Limb (tissue), 2 donors: Measurements from ENCODE around the gene GPR162.

ENCODE experiments used
- DNase-seq, 2 donors: peaks; one replicate each; pipeline ENCODE4 v3.0.0-alpha.2; 2016; ENCODE audit errors: extremely low spot score in 2 of 2

The GPR162 gene

DNA sequence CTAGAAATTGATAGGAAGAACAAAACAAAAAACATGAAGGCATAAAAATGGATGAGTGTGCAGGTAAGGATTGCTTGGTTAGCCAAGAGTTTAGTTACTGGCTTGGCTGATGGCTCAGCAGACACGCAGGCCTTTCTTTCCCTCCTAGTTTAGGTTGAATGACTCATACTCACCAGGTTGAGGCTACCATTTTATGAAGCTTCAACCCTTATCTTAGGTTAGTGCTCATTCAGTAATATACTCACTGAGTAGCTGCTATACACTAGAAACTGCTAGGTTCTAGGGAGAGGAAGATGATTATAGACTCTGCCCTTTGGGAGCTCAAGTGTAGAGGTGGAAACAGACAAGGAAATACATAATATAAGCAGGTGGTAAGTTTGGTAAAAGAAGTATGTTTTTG, 12.6 kb downstream of the GPR162 start:
- no peak for DNase-seq

DNA sequence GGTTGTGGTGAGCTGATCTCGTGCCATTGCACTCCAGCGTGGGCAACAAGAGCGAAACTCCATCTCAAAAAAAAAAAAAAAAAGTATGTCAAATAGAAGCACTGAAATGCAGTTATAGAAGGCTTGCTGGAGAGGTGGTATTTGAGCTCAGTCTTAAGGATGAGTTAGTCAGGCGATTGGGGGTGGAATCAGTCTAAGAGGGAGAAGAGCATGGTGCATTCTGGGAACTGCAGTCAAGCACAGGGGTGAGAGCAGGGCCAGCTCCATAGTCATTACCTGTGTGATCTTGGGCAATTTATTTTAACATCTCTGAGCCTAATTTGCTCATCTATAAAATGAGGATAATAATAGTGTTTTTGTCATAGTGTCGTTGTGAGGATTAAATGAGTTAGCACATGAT, 13.3 kb downstream of the GPR162 start:
- no peak for DNase-seq

DNA sequence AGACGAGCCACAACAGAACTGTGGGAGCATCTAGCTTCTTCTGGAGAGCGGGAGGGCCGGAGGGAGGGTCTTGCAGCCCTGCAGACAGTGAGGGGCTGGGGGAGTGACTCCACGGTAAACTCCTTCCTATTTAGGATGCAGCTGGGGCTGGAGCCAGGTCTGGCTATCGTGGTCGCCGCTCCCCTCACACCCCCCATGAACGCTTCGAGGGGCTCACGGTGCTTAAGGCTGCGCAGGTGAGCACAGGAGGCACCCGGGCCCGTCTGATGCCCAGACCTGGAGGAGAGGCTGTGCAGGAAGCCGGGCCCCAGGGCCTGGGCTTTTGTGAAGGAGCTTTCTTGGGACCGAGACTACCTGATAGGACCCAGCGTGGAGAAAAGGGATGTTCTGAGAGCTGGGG, 15.2 kb downstream of the GPR162 start:
- no peak for DNase-seq

DNA sequence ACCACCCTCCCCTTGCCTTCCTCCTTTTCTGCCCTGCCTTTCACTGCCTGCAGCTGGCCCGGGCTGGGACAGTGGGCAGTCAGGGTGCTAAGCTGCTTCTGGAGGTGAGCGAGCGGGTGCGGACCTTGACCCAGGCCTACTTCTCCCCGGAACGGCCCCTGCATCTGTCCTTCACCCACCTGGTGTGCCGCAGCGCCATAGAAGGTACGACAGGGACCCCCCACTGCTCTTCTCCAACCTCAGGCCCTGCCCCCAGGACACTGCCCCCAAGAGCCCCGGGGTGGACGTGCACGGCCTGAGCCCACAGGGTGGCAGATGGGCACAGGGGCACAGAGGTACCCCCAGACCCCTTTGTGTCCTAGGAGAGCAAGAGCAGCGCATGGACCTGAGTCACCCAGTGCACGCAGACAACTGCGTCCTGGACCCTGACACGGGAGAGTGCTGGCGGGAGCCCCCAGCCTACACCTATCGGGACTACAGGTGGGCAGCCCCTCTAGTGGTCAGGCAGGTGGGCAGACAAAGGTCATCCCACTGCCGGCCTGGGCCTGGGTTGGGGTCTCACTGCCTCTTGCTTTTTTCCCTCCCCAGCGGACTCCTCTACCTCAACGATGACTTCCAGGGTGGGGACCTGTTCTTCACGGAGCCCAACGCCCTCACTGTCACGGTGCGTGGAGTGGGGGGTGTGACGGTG, 15.9 kb downstream of the GPR162 start:
- DNase-seq = no peak

DNA sequence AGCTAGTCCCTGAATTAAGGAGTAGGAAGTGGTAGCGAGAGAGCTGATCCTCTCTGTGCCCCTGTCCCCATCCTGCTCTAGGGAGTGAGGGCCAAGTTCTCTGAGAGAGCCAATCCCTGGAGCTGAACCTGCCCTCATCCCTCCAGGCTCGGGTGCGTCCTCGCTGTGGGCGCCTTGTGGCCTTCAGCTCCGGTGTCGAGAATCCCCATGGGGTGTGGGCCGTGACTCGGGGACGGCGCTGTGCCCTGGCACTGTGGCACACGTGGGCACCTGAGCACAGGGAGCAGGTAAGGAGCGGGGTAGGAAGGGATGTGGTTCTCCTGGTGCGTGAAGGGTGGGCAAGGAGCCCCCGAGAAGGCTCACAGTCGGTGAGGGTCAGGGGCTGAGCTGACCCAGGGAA, 17.2 kb downstream of the GPR162 start:
- DNase-seq = no peak

DNA sequence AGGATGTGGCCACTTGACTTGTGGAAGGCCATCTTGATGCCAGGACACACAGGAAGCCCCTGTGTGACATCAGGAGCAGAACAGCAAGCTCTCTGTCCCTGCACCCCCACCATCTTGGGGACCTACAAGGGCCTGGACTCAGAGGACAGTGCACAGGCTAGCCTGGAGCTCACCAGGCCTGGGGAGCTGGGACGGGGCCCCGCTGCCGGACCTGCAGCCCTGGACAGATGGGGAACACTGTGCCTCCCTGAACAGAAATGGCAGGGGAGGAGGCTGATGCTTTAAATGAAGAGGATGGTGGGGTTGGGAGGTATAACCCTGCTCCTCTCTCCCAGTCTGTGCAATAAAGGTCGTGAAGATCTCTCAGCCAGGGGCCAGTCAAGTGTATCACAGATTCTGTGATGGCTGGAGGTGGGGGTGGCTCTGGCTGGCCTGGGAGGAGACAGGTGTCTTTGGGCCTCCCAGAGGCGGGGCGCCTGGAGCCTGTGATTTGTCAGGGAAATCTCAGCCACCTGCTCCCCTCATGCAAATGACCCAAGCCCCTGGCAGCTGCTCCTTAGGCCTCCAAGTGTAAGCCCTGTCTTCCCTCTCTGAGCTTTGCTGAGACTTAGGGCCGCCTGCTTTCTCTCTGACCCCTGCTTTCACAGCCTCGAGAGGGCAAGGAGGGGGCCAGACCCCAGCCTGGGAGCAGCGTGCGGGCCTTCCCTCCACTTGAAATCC, 18.0 kb downstream of the GPR162 start:
- peak; percentile 52 to 64 for DNase-seq

DNA sequence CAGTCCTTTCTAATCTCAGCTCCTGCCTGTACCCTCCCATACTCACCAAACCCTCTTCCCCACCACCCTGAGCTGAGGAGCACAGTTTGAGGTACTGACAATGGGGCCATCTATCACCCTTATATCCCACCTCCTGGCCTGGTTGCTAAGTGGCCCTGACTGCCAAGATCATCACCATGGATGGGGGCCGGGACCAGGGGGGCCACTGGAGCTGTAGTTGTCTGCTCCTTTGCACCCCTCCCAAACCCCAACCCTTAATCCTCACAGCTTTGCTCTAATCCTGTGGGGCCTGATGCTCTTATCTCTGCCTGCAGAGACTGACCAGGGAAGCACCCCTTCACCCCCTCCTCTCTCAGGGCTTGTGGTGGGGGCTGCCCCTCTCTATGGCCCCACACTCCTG, 18.7 kb downstream of the GPR162 start:
- DNase-seq = peak in 1 of 2 donors; percentile 43

DNA sequence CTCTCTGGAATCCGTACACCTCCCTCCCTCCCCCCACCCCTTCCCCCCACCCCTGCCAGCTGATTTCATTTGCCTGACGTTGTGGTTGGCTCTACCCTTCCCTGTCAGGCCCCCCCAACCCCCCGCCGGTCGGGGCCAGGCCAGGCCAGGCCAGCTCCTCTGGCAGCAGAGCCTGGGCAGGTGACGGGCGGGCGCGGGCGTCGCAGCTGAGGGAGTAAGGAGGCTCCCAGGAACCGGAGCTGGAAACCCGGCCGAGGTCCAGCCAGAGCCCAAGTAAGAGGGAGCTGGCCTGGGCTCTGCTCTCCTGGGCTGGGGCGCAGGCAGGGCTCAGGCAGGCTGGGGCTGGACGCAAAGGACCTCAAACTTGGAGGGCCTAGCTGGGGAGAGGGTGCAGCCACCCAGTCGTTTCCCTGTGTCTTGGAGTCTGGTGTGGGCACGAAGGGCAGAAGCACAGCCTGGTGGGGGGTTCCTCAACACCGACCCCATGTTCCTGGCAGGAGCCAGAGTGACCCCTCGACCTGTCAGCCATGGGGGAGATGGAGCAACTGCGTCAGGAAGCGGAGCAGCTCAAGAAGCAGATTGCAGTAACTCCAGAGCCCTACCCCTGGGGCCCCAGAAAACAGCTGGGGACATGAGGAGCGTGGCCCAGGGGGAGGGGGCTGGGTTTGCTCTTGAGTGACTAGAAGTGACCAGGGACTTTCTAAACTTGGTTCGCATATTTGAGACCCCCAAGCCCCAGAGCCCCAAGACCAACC, 19.3 kb downstream of the GPR162 start, which contains the start of gene GNB3:
Gene GNB3, plus strand, starts transcription at position 165 of the 755 bp plus-strand sequence. Its CDS starts 363 bp downstream, at position 528.
- peak in 1 of 2 donors; percentile 51 for DNase-seq

DNA sequence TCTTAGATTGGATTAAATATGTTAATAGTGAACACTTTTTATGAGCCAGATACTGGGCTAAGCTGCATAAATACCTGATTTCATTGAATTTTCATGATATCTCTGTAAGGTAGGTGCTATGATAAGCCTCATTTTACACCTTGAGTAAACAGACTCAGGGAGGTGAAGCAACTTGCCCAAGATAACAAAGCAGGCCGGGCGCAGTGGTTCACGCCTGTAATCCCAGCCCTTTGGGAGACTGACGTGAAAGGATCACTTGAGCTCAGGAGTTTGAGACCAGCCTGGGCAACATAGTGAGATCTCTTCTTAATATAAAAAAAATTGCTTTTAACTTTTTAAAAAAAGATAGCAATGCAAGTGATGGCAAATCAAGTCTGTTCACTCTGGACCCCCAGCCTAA, 20.5 kb downstream of the GPR162 start:
- no peak for DNase-seq

DNA sequence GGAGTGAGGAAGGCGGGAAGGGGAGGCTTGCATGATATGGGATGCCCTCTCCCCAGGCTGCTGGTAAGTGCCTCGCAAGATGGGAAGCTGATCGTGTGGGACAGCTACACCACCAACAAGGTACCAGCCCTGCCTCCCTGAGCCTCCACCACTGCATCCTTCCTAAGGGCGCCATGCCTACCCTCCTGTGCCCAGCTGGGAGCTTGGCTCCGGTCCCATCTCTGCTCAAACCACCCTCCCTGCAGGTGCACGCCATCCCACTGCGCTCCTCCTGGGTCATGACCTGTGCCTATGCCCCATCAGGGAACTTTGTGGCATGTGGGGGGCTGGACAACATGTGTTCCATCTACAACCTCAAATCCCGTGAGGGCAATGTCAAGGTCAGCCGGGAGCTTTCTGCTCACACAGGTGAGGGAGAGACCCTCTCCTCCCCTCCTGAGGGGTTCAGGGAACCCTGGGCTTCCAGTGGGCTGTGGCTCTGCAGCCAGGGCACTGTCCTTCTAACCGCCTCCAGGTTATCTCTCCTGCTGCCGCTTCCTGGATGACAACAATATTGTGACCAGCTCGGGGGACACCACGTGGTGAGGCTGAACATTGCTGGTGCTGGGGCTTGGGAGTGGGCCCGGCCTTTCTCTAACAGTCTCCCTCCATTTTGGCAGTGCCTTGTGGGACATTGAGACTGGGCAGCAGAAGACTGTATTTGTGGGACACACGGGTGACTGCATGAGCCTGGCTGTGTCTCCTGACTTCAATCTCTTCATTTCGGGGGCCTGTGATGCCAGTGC, 21.7 kb downstream of the GPR162 start:
- peak in 1 of 2 donors; percentile 35 for DNase-seq

DNA sequence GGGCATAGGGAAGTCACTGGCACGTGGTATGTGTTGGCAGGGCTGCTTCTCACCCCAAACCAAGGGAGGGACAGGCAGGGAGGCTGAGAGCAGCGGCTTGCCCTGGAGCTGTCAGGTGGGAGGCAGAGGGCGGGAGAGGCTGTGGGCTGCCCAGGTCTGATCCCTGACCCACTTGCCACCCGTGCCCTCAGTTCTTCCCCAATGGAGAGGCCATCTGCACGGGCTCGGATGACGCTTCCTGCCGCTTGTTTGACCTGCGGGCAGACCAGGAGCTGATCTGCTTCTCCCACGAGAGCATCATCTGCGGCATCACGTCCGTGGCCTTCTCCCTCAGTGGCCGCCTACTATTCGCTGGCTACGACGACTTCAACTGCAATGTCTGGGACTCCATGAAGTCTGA, 23.8 kb downstream of the GPR162 start:
- no peak for DNase-seq

DNA sequence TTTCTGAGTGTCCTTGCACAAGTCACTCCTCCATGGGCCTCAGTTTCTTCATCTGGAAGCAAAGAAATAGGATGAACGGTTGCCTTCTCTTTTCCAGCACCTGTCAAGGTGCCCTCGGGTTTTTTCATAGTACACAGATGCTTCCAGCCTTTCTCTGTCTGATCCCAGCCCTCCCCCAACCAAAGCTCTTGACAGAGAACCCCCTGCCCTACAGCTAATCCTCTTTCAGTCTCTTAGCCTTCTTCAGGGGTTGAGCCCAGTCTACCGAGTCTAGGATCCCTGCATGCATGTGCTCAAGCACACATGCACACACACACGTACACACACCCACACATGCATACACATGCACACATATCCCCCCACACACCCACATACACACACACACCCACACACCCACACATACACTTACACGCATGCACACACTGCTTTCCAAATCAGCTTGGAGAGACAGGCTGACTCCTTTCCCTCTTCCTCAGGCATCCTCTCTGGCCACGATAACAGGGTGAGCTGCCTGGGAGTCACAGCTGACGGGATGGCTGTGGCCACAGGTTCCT, 24.8 kb downstream of the GPR162 start:
- DNase-seq = no peak

DNA sequence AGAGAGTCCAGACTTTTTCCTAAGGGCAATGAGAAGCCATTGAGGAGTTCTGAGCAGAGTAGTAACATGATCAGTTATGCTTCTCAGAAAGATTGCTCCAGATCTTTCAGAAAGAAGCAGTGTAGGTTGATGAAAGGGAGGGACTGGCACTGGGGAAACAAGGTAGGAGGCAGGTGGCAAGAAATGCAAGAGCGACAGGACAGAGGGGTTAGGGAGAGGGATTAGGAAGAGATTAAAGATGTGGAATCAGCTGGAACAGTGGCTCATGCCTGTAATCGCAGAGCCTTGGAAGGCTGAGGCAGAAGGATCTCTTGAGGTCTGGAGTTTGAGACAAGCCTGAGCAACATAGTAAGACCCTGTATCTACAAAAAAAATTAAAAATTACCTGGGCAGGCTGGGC, 26.1 kb downstream of the GPR162 start:
- no peak for DNase-seq

DNA sequence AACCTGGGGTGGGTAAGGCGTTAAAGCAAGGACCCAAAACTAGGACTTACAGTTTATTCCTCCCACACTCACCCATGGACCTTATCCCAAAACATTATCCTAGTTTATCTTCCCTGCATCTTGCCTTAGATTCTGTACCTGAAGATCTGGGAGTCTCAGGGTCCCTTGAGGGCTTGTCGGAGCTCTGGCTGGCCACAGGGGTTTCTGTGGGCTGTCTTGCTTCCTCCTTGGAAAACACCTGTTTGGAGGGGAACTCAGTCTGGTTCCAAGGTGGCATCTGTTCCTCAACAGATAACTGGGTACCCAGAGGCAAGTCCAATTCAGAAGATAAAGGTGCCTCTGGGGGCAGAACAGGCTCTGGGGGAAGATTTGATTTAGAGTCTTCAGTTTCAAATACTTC, 27.8 kb downstream of the GPR162 start:
- no peak for DNase-seq

DNA sequence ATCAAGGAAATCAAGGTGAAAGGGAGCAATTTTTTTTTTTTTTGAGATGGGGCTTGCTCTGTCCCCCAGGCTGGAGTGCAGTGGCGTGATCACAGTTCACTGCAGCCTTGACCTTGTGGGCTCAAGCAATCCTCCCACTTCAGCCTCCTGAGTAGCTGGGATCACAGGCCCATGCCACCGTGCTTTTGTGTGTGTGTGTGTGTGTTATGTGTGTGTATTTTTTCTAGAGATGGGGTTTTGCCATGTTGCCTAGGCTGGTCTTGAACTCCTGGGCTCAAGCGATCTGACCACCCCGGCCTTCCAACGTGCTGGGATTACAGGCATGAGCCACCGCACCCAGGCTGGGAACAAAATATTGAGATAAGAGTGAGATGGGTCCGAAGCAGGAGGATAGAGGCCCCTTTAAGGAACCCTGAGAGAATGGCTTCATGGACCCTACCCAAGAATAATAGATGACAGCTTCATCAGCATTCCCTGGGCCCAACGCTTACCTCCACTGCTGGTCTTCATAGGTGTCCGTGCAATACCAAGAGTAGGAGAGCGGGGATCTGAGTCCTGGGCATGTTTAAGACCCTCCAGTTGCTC, 28.4 kb downstream of the GPR162 start:
- DNase-seq = no peak

DNA sequence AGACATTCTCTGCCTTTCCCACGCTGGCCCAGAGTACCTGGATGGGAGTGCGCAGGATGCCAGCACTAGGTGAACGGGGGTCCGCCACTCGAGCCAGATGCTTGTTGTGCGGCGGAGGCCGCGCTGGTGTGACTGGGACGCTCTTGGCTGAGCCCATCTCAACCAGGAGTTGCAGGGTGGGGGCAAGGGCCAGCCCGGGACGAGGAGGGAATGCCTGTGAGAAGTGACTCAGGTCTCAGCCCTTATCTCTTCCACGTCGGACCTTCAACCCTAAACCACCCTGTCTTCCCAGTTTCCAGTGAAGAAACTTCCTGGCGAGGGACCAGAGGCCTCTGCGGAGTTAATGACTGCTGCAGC, 29.2 kb downstream of the GPR162 start:
- no peak for DNase-seq

DNA sequence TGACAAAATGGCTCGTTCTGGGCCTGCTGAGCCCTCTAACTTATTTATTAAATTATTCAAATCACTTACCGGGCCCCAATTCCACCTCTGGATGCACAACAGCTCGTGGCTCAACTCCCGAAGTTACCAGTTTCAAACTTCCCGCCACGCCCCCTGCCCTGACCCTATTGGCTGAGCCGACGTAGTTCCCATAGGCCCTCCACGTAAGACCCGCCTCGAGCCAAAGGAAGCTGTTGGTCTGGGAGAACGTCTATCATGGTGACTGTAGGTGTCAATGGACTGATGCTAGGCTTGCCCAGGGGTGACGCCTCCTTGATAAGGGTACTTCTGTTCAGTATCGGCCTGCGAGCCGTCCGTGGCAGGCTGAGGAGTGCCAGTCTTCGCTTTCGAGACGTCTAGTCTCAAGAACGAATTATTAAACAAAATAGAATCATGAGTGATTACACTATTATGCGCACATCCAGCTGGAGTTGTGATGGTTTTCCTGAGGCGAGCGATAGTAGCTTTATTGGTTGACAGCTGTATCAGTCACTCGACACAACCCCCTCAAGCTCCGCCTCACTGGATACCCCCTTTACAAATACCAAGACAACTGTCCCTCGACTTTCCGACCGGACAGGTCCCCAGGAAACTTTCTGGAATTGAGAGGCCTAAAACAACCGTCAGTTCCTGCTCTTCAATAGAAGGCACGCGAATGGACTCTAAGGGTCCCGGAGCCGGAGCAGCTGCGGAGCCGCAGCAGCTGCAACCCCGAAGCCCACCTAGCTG, 29.7 kb downstream of the GPR162 start, which contains the start of gene CDCA3:
Gene CDCA3, minus strand, starts transcription at position 134 of the 768 bp plus-strand sequence. CDS start 334 bp downstream, outside the sequence.
- DNase-seq = peak; percentile 93 to 98

DNA sequence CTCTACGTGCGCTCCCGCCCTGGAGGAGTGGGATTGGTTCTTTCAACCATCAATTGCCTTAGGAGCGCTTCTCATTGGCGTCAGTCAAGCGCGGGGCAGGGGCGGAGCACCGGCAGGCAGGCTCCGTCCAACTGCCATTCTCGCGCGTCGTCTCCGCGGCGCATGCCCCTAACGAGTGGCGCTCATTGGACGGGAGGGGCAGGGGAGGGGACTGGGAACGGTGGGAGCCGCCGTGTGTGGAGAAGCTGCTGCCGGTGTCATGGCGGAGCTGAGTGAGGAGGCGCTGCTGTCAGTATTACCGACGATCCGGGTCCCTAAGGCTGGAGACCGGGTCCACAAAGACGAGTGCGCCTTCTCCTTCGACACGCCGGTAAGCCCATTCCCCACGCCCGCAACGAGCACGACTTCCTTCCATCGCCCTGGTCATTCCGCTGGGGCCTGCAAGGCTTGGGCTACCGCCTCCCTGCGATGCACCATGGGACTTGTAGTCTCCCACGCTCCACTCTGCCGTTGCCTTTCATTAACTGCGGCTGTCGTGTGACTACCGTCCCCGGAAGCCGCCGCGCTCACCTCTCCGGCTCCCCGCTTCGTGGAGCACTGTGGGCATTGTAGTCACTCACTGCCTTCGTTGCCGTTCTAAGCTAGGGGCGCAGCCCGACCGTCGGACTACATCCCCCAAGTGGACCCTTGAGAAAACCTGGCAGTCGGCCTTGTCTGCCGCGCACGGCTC, 30.5 kb downstream of the GPR162 start, which contains the start of gene USP5:
Gene USP5, plus strand, starts transcription at position 230 of the 730 bp plus-strand sequence. Its CDS starts 30 bp downstream, at position 260.
- DNase-seq = peak; percentile 99 to 100
